SK-N-SH (cell line): ENCODE results near the gene SIRT3. TPM values are rescaled to one million over a fixed set of nuclear protein-coding genes. Genes with fewer than 3 reads are reported as not detected.
A peak's percentile ranks its signal among the peaks of the same experiment; 100 is the strongest.

Source experiments
- CTCF ChIA-PET: fragments of 300-600, 350-600 bp; formaldehyde crosslinking; extraction: SDS; loops from one replicate; lab custom pipeline; 2021; lab: Yijun Ruan, JAX
- POLR2A ChIA-PET: fragments of 350-600 bp; sonication (Branson Sonifier 250); formaldehyde crosslinking; extraction: SDS; loops from one replicate; lab custom pipeline; 2020; ENCODE audit warnings: antibody characterized with exemption, inconsistent platforms; lab: Yijun Ruan, JAX
- DNase-seq: peaks from one replicate; pipeline ENCODE4 v3.0.0; 2012
- H2AFZ ChIP-seq: fragments of 200-600 bp; sonication (generic); 2 replicates; pipeline ENCODE4 v1.8.1; 2016; ENCODE audit warnings: antibody characterized with exemption, mild to moderate bottlenecking, low read depth
- H3F3A ChIP-seq: fragments of 200-600 bp; sonication (generic); replicated peaks from 2 replicates; pipeline ENCODE3; 2016; ENCODE audit warnings: antibody characterized with exemption, mild to moderate bottlenecking; ENCODE audit not compliant: insufficient read depth
- H3K27ac ChIP-seq, 2 experiments: fragments of 200-500 bp in 1 of 2; fragments of 200-600 bp in 1 of 2; sonication (Bioruptor generic) in 1 of 2; sonication (generic), shearing (Covaris generic) in 1 of 2; 2 replicates each; pipeline versions ENCODE4 v1.5.1 to v1.6.1; 2014 to 2016; ENCODE audit warnings: low read depth in 2 of 2, inconsistent platforms in 1 of 2, low read length in 1 of 2, mild to moderate bottlenecking in 1 of 2, mixed read lengths in 1 of 2
- H3K27me3 ChIP-seq: fragments of 200-600 bp; sonication (generic), shearing (Covaris generic); 2 replicates; pipeline ENCODE4 v1.6.1; 2016; ENCODE audit warnings: mixed run types; ENCODE audit not compliant: insufficient read depth
- H3K36me3 ChIP-seq, 2 experiments: fragments of 200-500 bp in 1 of 2; fragments of 200-600 bp in 1 of 2; sonication (Bioruptor generic) in 1 of 2; sonication (generic) in 1 of 2; replicated peaks in 1 of 2; 2 replicates each; pipeline versions ENCODE3 to v1.5.1; 2014 to 2016; ENCODE audit warnings: low read length in 1 of 2, mild to moderate bottlenecking in 1 of 2; ENCODE audit not compliant: insufficient read depth in 2 of 2, control insufficient read depth in 1 of 2
- H3K4me1 ChIP-seq, 2 experiments: fragments of 200-500 bp in 1 of 2; fragments of 200-600 bp in 1 of 2; sonication (Bioruptor generic) in 1 of 2; sonication (generic), shearing (Covaris generic) in 1 of 2; 2 replicates each; pipeline versions ENCODE4 v1.5.1 to v1.6.1; 2014 to 2016; ENCODE audit warnings: low read depth in 1 of 2, low read length in 1 of 2, mixed run types in 1 of 2; ENCODE audit not compliant: insufficient read depth in 2 of 2, control insufficient read depth in 1 of 2
- H3K4me2 ChIP-seq: fragments of 200-600 bp; sonication (generic), shearing (Covaris generic); 2 replicates; pipeline ENCODE4 v1.6.1; 2017; ENCODE audit warnings: mixed run types
- H3K4me3 ChIP-seq, 2 experiments: fragments of 200-500 bp in 1 of 2; fragments of 200-600 bp in 1 of 2; sonication (Bioruptor generic) in 1 of 2; sonication (generic), shearing (Covaris generic) in 1 of 2; 2 replicates each; pipeline versions ENCODE4 v1.5.1 to v1.8.1; 2014 to 2016; ENCODE audit warnings: low read depth in 2 of 2, inconsistent platforms in 1 of 2, low read length in 1 of 2, mild to moderate bottlenecking in 1 of 2, mixed read lengths in 1 of 2, moderate library complexity in 1 of 2
- H3K79me2 ChIP-seq: fragments of 200-600 bp; sonication (generic); 2 replicates; pipeline ENCODE4 v1.8.1; 2017; ENCODE audit warnings: mild to moderate bottlenecking; ENCODE audit not compliant: insufficient read depth
- H3K9ac ChIP-seq: fragments of 200-600 bp; sonication (generic); 2 replicates; pipeline ENCODE4 v1.6.1; 2017; ENCODE audit warnings: mixed run types
- H3K9me2 ChIP-seq: fragments of 200-600 bp; sonication (generic); 2 replicates; pipeline ENCODE4 v1.6.1; 2017; ENCODE audit warnings: mixed run types
- H3K9me3 ChIP-seq: fragments of 200-600 bp; sonication (generic); 2 replicates; pipeline ENCODE4 v1.6.1; 2017; ENCODE audit warnings: mixed run types, mild to moderate bottlenecking, moderate library complexity
- H4K20me1 ChIP-seq: fragments of 200-600 bp; sonication (generic); 2 replicates; pipeline ENCODE4 v1.6.1; 2017; ENCODE audit warnings: mild to moderate bottlenecking, mixed run types; ENCODE audit not compliant: insufficient read depth
- CHD2 ChIP-seq: fragments of 150-350 bp; IDR thresholded peaks from 2 replicates; pipeline ENCODE4 v1.6.1; 2018; ENCODE audit warnings: low read length; ENCODE audit not compliant: partially characterized antibody
- CTCF ChIP-seq: fragments of 200-600 bp; sonication (generic); IDR thresholded peaks from 2 replicates; pipeline ENCODE4 v1.6.1; 2017; ENCODE audit warnings: antibody characterized with exemption, mild to moderate bottlenecking, moderate library complexity
- ELF1 ChIP-seq: IDR thresholded peaks from 2 replicates; pipeline ENCODE4 v1.4.0; 2012
- EP300 ChIP-seq, 2 experiments: IDR thresholded peaks; 2 replicates each; pipeline versions ENCODE4 v1.4.0 to v1.6.1; 2012; ENCODE audit warnings: borderline replicate concordance in 1 of 2, low read depth in 1 of 2, low read length in 1 of 2
- EZH2phosphoT487 ChIP-seq: fragments of 200-600 bp; sonication (generic); IDR thresholded peaks from 2 replicates; pipeline ENCODE4 v1.6.1; 2017; ENCODE audit warnings: low read depth, mixed run types, mild to moderate bottlenecking, antibody characterized with exemption, moderate library complexity, borderline replicate concordance
- FOSL2 ChIP-seq: IDR thresholded peaks from 2 replicates; pipeline ENCODE4 v1.4.0; 2012; ENCODE audit warnings: low read depth, mild to moderate bottlenecking, moderate library complexity, borderline replicate concordance
- FOXM1 ChIP-seq: IDR thresholded peaks from 2 replicates; pipeline ENCODE4 v1.4.0; 2012; ENCODE audit warnings: low read depth, mild to moderate bottlenecking
- GABPA ChIP-seq: IDR thresholded peaks from 2 replicates; pipeline ENCODE4 v1.4.0; 2012; ENCODE audit warnings: low read depth, mild to moderate bottlenecking
- JUND ChIP-seq: IDR thresholded peaks from 2 replicates; pipeline ENCODE4 v1.4.0; 2012
- MEF2A ChIP-seq: IDR thresholded peaks from 2 replicates; pipeline ENCODE4 v1.4.0; 2012; ENCODE audit warnings: low read depth, borderline replicate concordance
- MXI1 ChIP-seq: IDR thresholded peaks from 2 replicates; pipeline ENCODE4 v1.6.1; 2012; ENCODE audit warnings: mild to moderate bottlenecking, low read depth, low read length, improper control_type of control experiment
- NRF1 ChIP-seq: IDR thresholded peaks from 2 replicates; pipeline ENCODE4 v1.6.1; 2012; ENCODE audit warnings: low read depth, mild to moderate bottlenecking, low read length
- POLR2AphosphoS5 ChIP-seq: IDR thresholded peaks from 2 replicates; pipeline ENCODE4 v1.6.1; 2012; ENCODE audit warnings: low read depth, low read length
- RAD21 ChIP-seq: IDR thresholded peaks from 2 replicates; pipeline ENCODE4 v1.6.1; 2012; ENCODE audit warnings: mild to moderate bottlenecking, low read length
- RCOR1 ChIP-seq: fragments of 150-350 bp; IDR thresholded peaks from 2 replicates; pipeline ENCODE4 v1.6.1; 2017; ENCODE audit warnings: antibody characterized with exemption, low read length
- RXRA ChIP-seq: IDR thresholded peaks from 2 replicates; pipeline ENCODE4 v1.4.0; 2012; ENCODE audit warnings: low read depth, mild to moderate bottlenecking, borderline replicate concordance
- SIN3A ChIP-seq: IDR thresholded peaks from 2 replicates; pipeline ENCODE4 v1.6.1; 2012; ENCODE audit warnings: low read depth, mild to moderate bottlenecking, low read length, moderate library complexity, borderline replicate concordance
- TAF1 ChIP-seq: IDR thresholded peaks from 2 replicates; pipeline ENCODE4 v1.6.1; 2012; ENCODE audit warnings: low read depth, mild to moderate bottlenecking, low read length, moderate library complexity, borderline replicate concordance
- TEAD4 ChIP-seq: IDR thresholded peaks from 2 replicates; pipeline ENCODE4 v1.4.0; 2012; ENCODE audit warnings: mild to moderate bottlenecking, borderline replicate concordance; ENCODE audit not compliant: insufficient read depth
- USF1 ChIP-seq: IDR thresholded peaks from 2 replicates; pipeline ENCODE4 v1.4.0; 2012; ENCODE audit warnings: low read depth, borderline replicate concordance
- YY1 ChIP-seq: IDR thresholded peaks from 2 replicates; pipeline ENCODE4 v1.4.0; 2012; ENCODE audit warnings: low read depth, mild to moderate bottlenecking
- WGBS: methylation state at CpG from one replicate; pipeline ENCODE4 v1.1.6; 2017; ENCODE audit warnings: low lambda C conversion rate; 5-methylcytosine and 5-hydroxymethylcytosine counted together
- polyA plus RNA-seq, 3 experiments: library from polyadenylated mRNA; depleted of rRNA; stranded (reverse); fragments of >200 nt; gene quantifications; 2 replicates each; pipeline ENCODE4 v1.2.3, GENCODE V29; 2012
- TF ChIP-seq, protein P1 (sequence below): fragments of 150-350 bp; IDR thresholded peaks from 2 replicates; pipeline ENCODE4 v1.6.1; 2017; ENCODE audit warnings: antibody characterized with exemption, low read length, low read depth, borderline replicate concordance

SIRT3 gene
- polyA plus RNA-seq, 1 of the 3 experiments (the other 2 are of a cell fraction) = 34.4 TPM

GRCh38 chr11:206002-206384, 30.1 kb downstream of the SIRT3 start:
- H4K20me1 ChIP-seq = peaks cover 45% of the 10 kb centered on the region
- TF ChIP-seq CHD2 (no peak), SIN3A (no peak), USF1 (no peak), TEAD4 (no peak), FOSL2 (no peak), ELF1 (no peak), YY1 (no peak), FOXM1 (no peak), EZH2phosphoT487 (no peak), MXI1 (no peak), GABPA (no peak)
- TF ChIP-seq, protein P1, sequence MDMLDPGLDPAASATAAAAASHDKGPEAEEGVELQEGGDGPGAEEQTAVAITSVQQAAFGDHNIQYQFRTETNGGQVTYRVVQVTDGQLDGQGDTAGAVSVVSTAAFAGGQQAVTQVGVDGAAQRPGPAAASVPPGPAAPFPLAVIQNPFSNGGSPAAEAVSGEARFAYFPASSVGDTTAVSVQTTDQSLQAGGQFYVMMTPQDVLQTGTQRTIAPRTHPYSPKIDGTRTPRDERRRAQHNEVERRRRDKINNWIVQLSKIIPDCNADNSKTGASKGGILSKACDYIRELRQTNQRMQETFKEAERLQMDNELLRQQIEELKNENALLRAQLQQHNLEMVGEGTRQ = no peak
- H3K4me1 ChIP-seq = peaks cover 15 to 32% of the 10 kb centered on the region in 2 experiments; a peak in 3 of 4 replicates
- peak overlapping the region; percentile 92 for H3K4me2 ChIP-seq
- no peaks in the 10 kb centered on the region for H3K9me3 ChIP-seq
- H3K27ac ChIP-seq = no peak overlapping the region
- peaks cover 40 to 46% of the 10 kb centered on the region in 2 experiments for H3K36me3 ChIP-seq
- H2AFZ ChIP-seq = no peak overlapping the region
- WGBS = 95% methylated on average over 7 of the region's 7 CpGs
- H3F3A ChIP-seq = peaks cover 8% of the 10 kb centered on the region
- POLR2A ChIA-PET = no interaction called here
- H3K9me2 ChIP-seq = no peaks in the 10 kb centered on the region
- peak overlapping the region; percentile 99 for H3K9ac ChIP-seq
- CTCF ChIA-PET = interaction anchor here (0.7 kb wide), 1 partner anchor 147 kb away, joined by 3 read pairs; no protein-coding TSS in a partner anchor
- peak overlapping the region; percentile 78 to 97 for H3K4me3 ChIP-seq
- peaks cover 69% of the 10 kb centered on the region for H3K79me2 ChIP-seq
- DNase-seq = no peak
- H3K27me3 ChIP-seq = no peaks in the 10 kb centered on the region

- POLR2A ChIA-PET = no interaction called here
- peaks cover 45% of the 10 kb centered on the region for H4K20me1 ChIP-seq
- H3K27me3 ChIP-seq = no peaks in the 10 kb centered on the region
- no peak overlapping the region for H2AFZ ChIP-seq
- peaks cover 15 to 27% of the 10 kb centered on the region in 2 experiments; a peak in 3 of 4 replicates for H3K4me1 ChIP-seq
- no peaks in the 10 kb centered on the region for H3K9me2 ChIP-seq
- peak overlapping the region; percentile 92 for H3K4me2 ChIP-seq
- DNase-seq = no peak
- 90% methylated on average over 14 of the region's 16 CpGs for WGBS
- H3K9ac ChIP-seq = no peak overlapping the region; the same call in 1 of the 2 replicates
- peaks cover 8% of the 10 kb centered on the region for H3F3A ChIP-seq
- peaks cover 37 to 43% of the 10 kb centered on the region in 2 experiments for H3K36me3 ChIP-seq
- CTCF ChIA-PET = interaction anchor here (1.1 kb wide), 1 partner anchor 243 kb away, joined by 3 read pairs; no protein-coding TSS in a partner anchor
- H3K79me2 ChIP-seq = peaks cover 63% of the 10 kb centered on the region
- H3K27ac ChIP-seq = no peak overlapping the region
- H3K9me3 ChIP-seq = no peaks in the 10 kb centered on the region
- H3K4me3 ChIP-seq = no peak overlapping the region; a peak in 1 of 4 replicates
- TF ChIP-seq JUND (no peak), SIN3A (no peak), TAF1 (no peak), RAD21 (no peak), USF1 (no peak), POLR2AphosphoS5 (no peak), MXI1 (no peak), CHD2 (no peak), RCOR1 (no peak), RXRA (no peak), EP300 (IDR thresholded peaks at IDR 0.05; ENCODE audit: borderline replicate concordance in 1 of 2, low read depth in 1 of 2, low read length in 1 of 2) (no peak), CTCF (no peak), NRF1 (no peak), MEF2A (no peak)
- TF ChIP-seq, protein P1 = no peak
Observed at GRCh38 chr11:205221-206001, 30.7 kb downstream of the SIRT3 start.
